HG03135 (cell line): ENCODE measurements around the gene YPEL3.
A peak's percentile ranks its signal among the peaks of the same experiment; 100 is the strongest.

Experiments
- ATAC-seq: cut with Tn5 transposase; IDR thresholded peaks from one replicate; pipeline ENCODE4 v1.9.1; 2021; ENCODE audit warnings: mild to moderate bottlenecking, moderate library complexity; ENCODE audit not compliant: unreplicated experiment

YPEL3 gene

DNA sequence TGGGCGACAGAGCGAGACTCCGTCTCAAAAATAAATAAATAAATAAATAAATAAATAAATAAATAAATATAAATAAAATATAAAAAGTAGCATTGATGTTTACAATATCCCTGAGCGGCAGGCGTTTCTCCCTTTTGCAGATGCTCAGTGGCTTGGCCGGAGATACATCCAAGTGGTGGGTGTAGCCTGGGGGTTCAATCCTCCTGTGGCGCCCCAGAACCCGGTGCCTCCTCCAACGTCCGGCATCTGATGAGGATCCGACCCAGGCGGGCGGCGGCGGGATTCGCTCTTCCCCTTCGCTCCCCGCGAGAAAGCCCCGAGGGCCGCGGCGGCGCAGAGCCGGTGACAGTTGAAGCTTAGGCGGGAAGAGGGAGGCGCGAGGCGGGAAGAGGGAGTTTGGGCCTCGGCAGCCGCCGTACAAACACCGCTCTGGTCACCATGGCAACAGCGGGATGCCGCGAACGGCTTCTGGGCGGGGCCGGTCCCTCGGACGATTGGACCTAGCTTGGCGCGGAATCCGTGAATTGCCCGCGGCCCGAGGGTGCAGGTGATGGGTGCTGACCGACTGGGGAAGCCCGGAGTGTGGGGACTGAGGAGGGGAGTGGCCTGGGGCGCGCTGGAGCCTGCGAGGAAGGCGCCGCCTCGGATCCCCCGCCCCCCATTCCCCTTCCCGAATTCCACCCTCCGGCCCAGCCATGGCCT lies 43.2 kb downstream of the YPEL3 start:
- peak; percentile 78 for ATAC-seq

- no peak for ATAC-seq
Observed at GRCh38 chr16:30051518-30051917, 44.5 kb downstream of the YPEL3 start.

GRCh38 chr16:30049871-30050270 lies 46.1 kb downstream of the YPEL3 start:
- ATAC-seq = no peak

- no peak for ATAC-seq
Observed at GRCh38 chr16:30046588-30046987, 49.4 kb downstream of the YPEL3 start.

GRCh38 chr16:30046178-30046577 lies 49.8 kb downstream of the YPEL3 start:
- ATAC-seq = no peak
